ENCODE data around the gene GNAL.

GRCh38 chr18:11676867-11677266, 12.2 kb upstream of the GNAL start:
- TF ChIP-seq, protein P1, sequence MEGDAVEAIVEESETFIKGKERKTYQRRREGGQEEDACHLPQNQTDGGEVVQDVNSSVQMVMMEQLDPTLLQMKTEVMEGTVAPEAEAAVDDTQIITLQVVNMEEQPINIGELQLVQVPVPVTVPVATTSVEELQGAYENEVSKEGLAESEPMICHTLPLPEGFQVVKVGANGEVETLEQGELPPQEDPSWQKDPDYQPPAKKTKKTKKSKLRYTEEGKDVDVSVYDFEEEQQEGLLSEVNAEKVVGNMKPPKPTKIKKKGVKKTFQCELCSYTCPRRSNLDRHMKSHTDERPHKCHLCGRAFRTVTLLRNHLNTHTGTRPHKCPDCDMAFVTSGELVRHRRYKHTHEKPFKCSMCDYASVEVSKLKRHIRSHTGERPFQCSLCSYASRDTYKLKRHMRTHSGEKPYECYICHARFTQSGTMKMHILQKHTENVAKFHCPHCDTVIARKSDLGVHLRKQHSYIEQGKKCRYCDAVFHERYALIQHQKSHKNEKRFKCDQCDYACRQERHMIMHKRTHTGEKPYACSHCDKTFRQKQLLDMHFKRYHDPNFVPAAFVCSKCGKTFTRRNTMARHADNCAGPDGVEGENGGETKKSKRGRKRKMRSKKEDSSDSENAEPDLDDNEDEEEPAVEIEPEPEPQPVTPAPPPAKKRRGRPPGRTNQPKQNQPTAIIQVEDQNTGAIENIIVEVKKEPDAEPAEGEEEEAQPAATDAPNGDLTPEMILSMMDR (IDR thresholded peaks at IDR 0.05): no peak
- no peak for TF ChIP-seq POLR2AphosphoS5 (IDR thresholded peaks at IDR 0.05)
